Measurements from ENCODE around the gene INTS6.

GRCh38 chr13:51417716-51418115 lies 35.1 kb downstream of the INTS6 start:
- TF ChIP-seq POLR2A (IDR thresholded peaks at IDR 0.05) (no peak), CTCF (IDR thresholded peaks at IDR 0.05) (no peak)

Measured in right lobe of liver (tissue), 4 donors.